ENCODE measurements around the gene FYB1.

- TF ChIP-seq EZH2 (IDR thresholded peaks at IDR 0.05; ENCODE audit: insufficient read depth, low read length) (no peak), CTCF (IDR thresholded peaks at IDR 0.05; ENCODE audit: insufficient read depth, low read depth, low read length) (peak; percentile 75)
Observed at GRCh38 chr5:39080597-39081204, 138.7 kb downstream of the FYB1 start.
